ENCODE measurements around the gene SLC29A1. TPM values are rescaled to one million over a fixed set of nuclear protein-coding genes. Genes with fewer than 3 reads are reported as not detected.

The SLC29A1 gene
- polyA plus RNA-seq, 1 donor = 86.2 TPM

- no peak for DNase-seq (ENCODE audit: low read depth)
Observed at GRCh38 chr6:44268095-44268628, 44.8 kb downstream of the SLC29A1 start.

- DNase-seq (ENCODE audit: low read depth) = no peak
Observed at GRCh38 chr6:44269178-44269920, 46.0 kb downstream of the SLC29A1 start.

- DNase-seq (ENCODE audit: low read depth) = no peak
Observed at GRCh38 chr6:44269921-44270525, 46.6 kb downstream of the SLC29A1 start, which contains the start of gene TMEM151B. Gene TMEM151B, plus strand, starts transcription at chr6:44270450. Its CDS starts 293 bp downstream, at chr6:44270743.

GRCh38 chr6:44270526-44271405 is 47.4 kb downstream of the SLC29A1 start:
- DNase-seq (ENCODE audit: low read depth) = no peak

- no peak for DNase-seq (ENCODE audit: low read depth)
Observed at GRCh38 chr6:44271406-44271723, 48.0 kb downstream of the SLC29A1 start.

GRCh38 chr6:44271914-44272313 is 48.5 kb downstream of the SLC29A1 start:
- DNase-seq (ENCODE audit: low read depth) = no peak

- DNase-seq (ENCODE audit: low read depth) = no peak
Observed at GRCh38 chr6:44272529-44272928, 49.1 kb downstream of the SLC29A1 start.

- DNase-seq (ENCODE audit: low read depth) = no peak
Observed at GRCh38 chr6:44272999-44273566, 49.7 kb downstream of the SLC29A1 start.

- no peak for DNase-seq (ENCODE audit: low read depth)
Observed at GRCh38 chr6:44273617-44274016, 50.2 kb downstream of the SLC29A1 start.

- DNase-seq (ENCODE audit: low read depth) = no peak
Observed at GRCh38 chr6:44275271-44275748, 51.9 kb downstream of the SLC29A1 start.

- no peak for DNase-seq (ENCODE audit: low read depth)
Observed at GRCh38 chr6:44275749-44276648, 52.6 kb downstream of the SLC29A1 start.

GRCh38 chr6:44276667-44277640 is 53.6 kb downstream of the SLC29A1 start:
- DNase-seq (ENCODE audit: low read depth) = no peak

- DNase-seq (ENCODE audit: low read depth) = no peak
Observed at GRCh38 chr6:44277763-44278162, 54.4 kb downstream of the SLC29A1 start.

- no peak for DNase-seq (ENCODE audit: low read depth)
Observed at GRCh38 chr6:44278315-44278714, 54.9 kb downstream of the SLC29A1 start.

GRCh38 chr6:44278774-44279697 is 55.6 kb downstream of the SLC29A1 start:
- no peak for DNase-seq (ENCODE audit: low read depth)
